Chondrocyte (in vitro differentiated cells): ENCODE measurements around the gene OVCH2. TPM values are rescaled to one million over a fixed set of nuclear protein-coding genes. Genes with fewer than 3 reads are reported as not detected.
A peak's percentile ranks its signal among the peaks of the same experiment; 100 is the strongest.

Experiments
- DNase-seq: peaks from one replicate; pipeline ENCODE4 v3.0.0; 2021; ENCODE audit warnings: mixed read lengths, low spot score
- H3K27ac Mint-ChIP-seq: one replicate; pipeline ENCODE4 v1.8.0; 2021; ENCODE audit warnings: mild to moderate bottlenecking, moderate library complexity, mixed read lengths; ENCODE audit not compliant: unreplicated experiment
- H3K27me3 Mint-ChIP-seq: 2 replicates; pipeline ENCODE4 v1.8.0; 2021; ENCODE audit warnings: low read depth, mixed read lengths
- H3K36me3 Mint-ChIP-seq: 2 replicates; pipeline ENCODE4 v1.8.0; 2021; ENCODE audit warnings: low read depth, mixed read lengths
- H3K4me1 Mint-ChIP-seq: 2 replicates; pipeline ENCODE4 v1.8.0; 2021; ENCODE audit warnings: low read depth, mild to moderate bottlenecking, mixed read lengths
- H3K4me3 Mint-ChIP-seq: one replicate; pipeline ENCODE4 v1.8.0; 2021; ENCODE audit warnings: mild to moderate bottlenecking, moderate library complexity, mixed read lengths; ENCODE audit not compliant: unreplicated experiment
- H3K9me3 Mint-ChIP-seq: 2 replicates; pipeline ENCODE4 v1.8.0; 2021; ENCODE audit warnings: low read depth, mixed read lengths
- total RNA-seq: library from RNA; stranded (reverse); gene quantifications from 3 replicates; pipeline ENCODE4 v1.2.1, GENCODE V29; 2021
- TF ChIP-seq, protein P1 (sequence below): fragments of 200-600 bp; sonication (generic); IDR thresholded peaks from 2 replicates; pipeline ENCODE4 v1.5.0; 2021; ENCODE audit warnings: antibody characterized with exemption, mild to moderate bottlenecking, moderate library complexity

Gene OVCH2
- total RNA-seq, 1 donor from 2014 or later = 0.67 TPM

DNA sequence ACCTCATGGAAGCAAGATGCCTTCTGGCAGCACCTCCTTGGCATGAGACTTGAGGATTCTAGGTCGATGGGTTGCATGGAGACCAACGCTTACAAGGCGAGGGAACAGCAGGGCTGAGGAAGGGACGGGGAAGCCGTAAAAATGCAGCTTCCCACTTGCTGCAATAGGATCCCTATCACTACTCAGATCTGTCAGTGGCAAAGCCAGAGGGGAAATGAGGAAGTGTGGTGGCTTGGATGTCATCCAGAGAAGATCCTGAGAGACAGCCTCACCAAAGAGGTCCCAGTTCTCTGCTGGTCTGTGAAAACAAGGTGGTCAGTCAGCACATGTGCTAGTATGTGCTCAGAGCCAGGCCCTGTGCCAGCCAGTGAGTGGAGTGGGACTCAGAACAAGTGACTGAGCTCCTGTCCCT lies 55.1 kb downstream of the OVCH2 start:
- H3K27ac Mint-ChIP-seq = no peak overlapping the region
- DNase-seq = no peak
- no peaks in the 10 kb centered on the region for H3K27me3 Mint-ChIP-seq
- no peaks in the 10 kb centered on the region for H3K4me1 Mint-ChIP-seq
- H3K9me3 Mint-ChIP-seq = no peaks in the 10 kb centered on the region
- TF ChIP-seq, protein P1, sequence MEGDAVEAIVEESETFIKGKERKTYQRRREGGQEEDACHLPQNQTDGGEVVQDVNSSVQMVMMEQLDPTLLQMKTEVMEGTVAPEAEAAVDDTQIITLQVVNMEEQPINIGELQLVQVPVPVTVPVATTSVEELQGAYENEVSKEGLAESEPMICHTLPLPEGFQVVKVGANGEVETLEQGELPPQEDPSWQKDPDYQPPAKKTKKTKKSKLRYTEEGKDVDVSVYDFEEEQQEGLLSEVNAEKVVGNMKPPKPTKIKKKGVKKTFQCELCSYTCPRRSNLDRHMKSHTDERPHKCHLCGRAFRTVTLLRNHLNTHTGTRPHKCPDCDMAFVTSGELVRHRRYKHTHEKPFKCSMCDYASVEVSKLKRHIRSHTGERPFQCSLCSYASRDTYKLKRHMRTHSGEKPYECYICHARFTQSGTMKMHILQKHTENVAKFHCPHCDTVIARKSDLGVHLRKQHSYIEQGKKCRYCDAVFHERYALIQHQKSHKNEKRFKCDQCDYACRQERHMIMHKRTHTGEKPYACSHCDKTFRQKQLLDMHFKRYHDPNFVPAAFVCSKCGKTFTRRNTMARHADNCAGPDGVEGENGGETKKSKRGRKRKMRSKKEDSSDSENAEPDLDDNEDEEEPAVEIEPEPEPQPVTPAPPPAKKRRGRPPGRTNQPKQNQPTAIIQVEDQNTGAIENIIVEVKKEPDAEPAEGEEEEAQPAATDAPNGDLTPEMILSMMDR = no peak
- H3K4me3 Mint-ChIP-seq = no peak overlapping the region
- H3K36me3 Mint-ChIP-seq = peaks cover 55% of the 10 kb centered on the region

DNA sequence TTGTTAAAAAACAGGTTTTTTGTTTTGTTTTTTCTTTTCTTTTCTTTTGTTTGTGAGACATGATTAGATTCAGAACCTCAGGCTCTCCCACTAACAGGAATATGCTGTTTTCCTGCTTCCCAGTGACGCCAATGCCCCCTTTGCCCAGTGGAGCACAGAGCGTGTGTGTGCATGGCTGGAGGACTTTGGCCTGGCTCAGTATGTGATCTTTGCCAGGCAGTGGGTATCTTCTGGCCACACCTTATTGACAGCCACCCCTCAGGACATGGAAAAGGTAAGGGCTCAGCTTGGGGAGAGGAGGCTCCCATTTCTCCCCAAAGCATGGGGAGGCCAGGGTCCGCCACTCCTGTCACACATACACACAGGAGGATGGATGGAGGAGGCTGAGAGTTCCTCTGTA lies 58.0 kb downstream of the OVCH2 start:
- no peaks in the 10 kb centered on the region for H3K27me3 Mint-ChIP-seq
- no peaks in the 10 kb centered on the region for H3K4me1 Mint-ChIP-seq
- H3K27ac Mint-ChIP-seq = peak overlapping the region; percentile 59
- TF ChIP-seq, protein P1 = no peak
- H3K4me3 Mint-ChIP-seq = no peak overlapping the region
- no peak for DNase-seq
- H3K36me3 Mint-ChIP-seq = peaks cover 56% of the 10 kb centered on the region
- no peaks in the 10 kb centered on the region for H3K9me3 Mint-ChIP-seq

DNA sequence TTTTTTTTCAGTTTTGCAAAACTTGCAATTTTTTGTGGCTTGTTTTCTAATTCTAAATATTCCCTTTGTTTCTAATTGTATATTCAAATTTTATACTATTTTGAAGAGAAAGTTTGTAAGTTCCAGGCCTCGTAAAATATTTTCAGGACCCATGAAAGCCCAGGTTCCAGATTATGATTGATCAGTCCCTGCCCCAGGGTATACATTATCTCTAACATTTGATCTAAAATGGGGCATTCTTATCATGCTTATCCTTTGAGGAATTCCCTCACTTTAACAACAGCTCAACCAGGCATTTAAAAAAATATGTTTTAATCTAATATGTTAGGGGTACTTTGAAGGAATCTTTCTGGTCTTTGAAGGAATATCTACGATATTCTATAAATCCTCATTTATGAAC lies 59.4 kb downstream of the OVCH2 start:
- Mint-ChIP-seq H3K4me1 (no peaks in the 10 kb centered on the region), H3K9me3 (no peaks in the 10 kb centered on the region), H3K27ac (no peak overlapping the region), H3K36me3 (peaks cover 51% of the 10 kb centered on the region), H3K4me3 (no peak overlapping the region), H3K27me3 (no peaks in the 10 kb centered on the region)
- DNase-seq = no peak
- TF ChIP-seq, protein P1 = no peak

DNA sequence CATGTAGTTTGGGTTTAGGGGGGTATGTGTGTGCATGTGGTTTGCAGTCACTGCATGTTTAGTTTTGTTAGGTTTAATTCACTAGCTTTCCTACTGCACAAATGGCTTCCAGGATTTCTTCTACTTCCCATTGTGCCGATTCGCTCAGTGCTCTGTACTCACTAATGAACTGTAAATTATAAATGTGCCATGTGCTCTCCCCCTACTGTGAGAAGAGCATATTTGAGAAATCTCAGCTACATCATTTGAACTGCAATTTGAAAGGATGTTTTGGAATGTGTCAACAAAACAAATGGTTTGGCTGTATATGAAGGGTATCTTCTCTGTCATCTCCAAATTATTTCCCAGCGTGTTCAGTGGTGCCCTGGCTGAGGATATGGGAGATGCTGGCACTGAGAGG lies 61.1 kb downstream of the OVCH2 start:
- Mint-ChIP-seq H3K27ac (peak overlapping the region; percentile 39), H3K4me1 (no peaks in the 10 kb centered on the region), H3K9me3 (no peaks in the 10 kb centered on the region), H3K27me3 (no peaks in the 10 kb centered on the region), H3K4me3 (no peak overlapping the region), H3K36me3 (peaks cover 48% of the 10 kb centered on the region)
- no peak for DNase-seq
- TF ChIP-seq, protein P1 = no peak

DNA sequence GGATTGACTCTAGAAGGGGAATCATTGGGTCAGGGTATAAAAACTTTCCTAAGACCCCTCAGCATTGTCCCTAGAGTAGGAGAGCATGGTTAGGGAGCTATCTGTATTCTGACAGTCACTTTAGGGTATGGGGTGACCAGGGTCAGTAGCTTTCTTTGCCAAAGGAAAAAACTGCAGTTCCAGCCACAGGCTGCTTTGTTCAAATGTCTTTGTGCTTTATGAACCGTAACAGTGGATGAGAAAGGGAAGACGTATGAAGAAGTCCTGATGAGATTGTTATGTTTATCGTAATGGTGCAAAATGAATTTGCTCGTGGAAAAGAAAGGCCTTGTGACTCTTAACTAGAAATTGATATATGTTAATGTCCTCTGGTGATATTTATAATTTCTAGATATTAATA lies 63.0 kb downstream of the OVCH2 start:
- H3K36me3 Mint-ChIP-seq = peaks cover 46% of the 10 kb centered on the region

More for the DNA sequence above, 63.0 kb downstream of the OVCH2 start:
- Mint-ChIP-seq H3K27me3 (no peaks in the 10 kb centered on the region), H3K9me3 (no peaks in the 10 kb centered on the region), H3K4me1 (no peaks in the 10 kb centered on the region), H3K4me3 (no peak overlapping the region), H3K27ac (no peak overlapping the region)
- TF ChIP-seq, protein P1 = no peak
- no peak for DNase-seq
